Right renal cortex interstitium (tissue), 3 donors: ENCODE data around the gene EVL. TPM values are rescaled to one million over a fixed set of nuclear protein-coding genes. Genes with fewer than 3 reads are reported as not detected.

Experiments
- DNase-seq, 3 donors: peaks; one replicate each; pipeline ENCODE4 v3.0.0-alpha.2; 2013; ENCODE audit warnings: low read depth in 3 of 3, low spot score in 2 of 3
- polyA plus RNA-seq, 3 donors: library from polyadenylated mRNA; unstranded; fragments of 120-200 nt; gene quantifications; one replicate each; pipeline ENCODE4 v1.2.1, GENCODE V29; 2013; ENCODE audit not compliant: insufficient read length in 3 of 3

The EVL gene
- polyA plus RNA-seq, 3 donors: 98.1 to 104 (median 99.9) TPM

GRCh38 chr14:100079726-100080005, 14.4 kb downstream of the EVL start:
- DNase-seq: no peak

- no peak for DNase-seq
These were observed 15.0 kb downstream of the EVL start for GRCh38 chr14:100080206-100080605.

GRCh38 chr14:100081997-100082625, 16.9 kb downstream of the EVL start:
- no peak for DNase-seq

GRCh38 chr14:100082723-100083122, 17.5 kb downstream of the EVL start:
- DNase-seq: no peak

GRCh38 chr14:100083706-100084105, 18.5 kb downstream of the EVL start:
- no peak for DNase-seq

GRCh38 chr14:100084591-100084990, 19.4 kb downstream of the EVL start:
- no peak for DNase-seq

- DNase-seq: no peak
These were observed 20.2 kb downstream of the EVL start for GRCh38 chr14:100085462-100085861.

- DNase-seq: no peak
These were observed 21.1 kb downstream of the EVL start for GRCh38 chr14:100086361-100086760.

GRCh38 chr14:100088226-100088625, 23.0 kb downstream of the EVL start:
- no peak for DNase-seq

- no peak for DNase-seq
These were observed 26.2 kb downstream of the EVL start for GRCh38 chr14:100091386-100091785.

- no peak for DNase-seq
These were observed 27.6 kb downstream of the EVL start for GRCh38 chr14:100092832-100093231.

GRCh38 chr14:100093319-100093718, 28.1 kb downstream of the EVL start:
- no peak for DNase-seq

GRCh38 chr14:100096656-100097055, 31.4 kb downstream of the EVL start:
- no peak for DNase-seq

GRCh38 chr14:100098171-100098570, 32.9 kb downstream of the EVL start:
- no peak for DNase-seq

GRCh38 chr14:100100032-100100703, 34.9 kb downstream of the EVL start:
- no peak for DNase-seq

- no peak for DNase-seq
These were observed 37.0 kb downstream of the EVL start for GRCh38 chr14:100102156-100102785.

- no peak for DNase-seq
These were observed 38.2 kb downstream of the EVL start for GRCh38 chr14:100103250-100104005.

- DNase-seq: no peak
These were observed 38.8 kb downstream of the EVL start for GRCh38 chr14:100104006-100104352.

GRCh38 chr14:100104523-100105300, 39.5 kb downstream of the EVL start:
- no peak for DNase-seq

- DNase-seq: no peak
These were observed 40.3 kb downstream of the EVL start for GRCh38 chr14:100105357-100106169.
